B cell (primary cell): ENCODE results near the gene NOL4L. TPM values are rescaled to one million over a fixed set of nuclear protein-coding genes. Genes with fewer than 3 reads are reported as not detected.

Experiments used
- ATAC-seq: fragments of 200-7000 bp; cut with Tn5 transposase; one replicate; pipeline ENCODE4 v1.10.0; 2021; ENCODE audit warnings: low read depth, mild to moderate bottlenecking, moderate number of reproducible peaks, moderate library complexity
- CTCF ChIA-PET: fragments of 350-600 bp; sonication (Branson Sonifier 250); formaldehyde crosslinking; loops from one replicate; lab custom pipeline; 2021; ENCODE audit warnings: antibody characterized with exemption, inconsistent platforms; lab: Charles Lee
- POLR2A ChIA-PET: fragments of 350-600 bp; sonication (Branson Sonifier 250); formaldehyde crosslinking; loops from one replicate; lab custom pipeline; 2021; ENCODE audit warnings: antibody characterized with exemption; lab: Charles Lee
- DNase-seq: peaks from one replicate; pipeline ENCODE4 v3.0.0; 2013
- H2AFZ ChIP-seq: 2 replicates; pipeline ENCODE4 v1.6.1; 2012; ENCODE audit warnings: mild to moderate bottlenecking, low read depth, low read length; ENCODE audit not compliant: insufficient read depth, poor library complexity, severe bottlenecking
- H3K27ac ChIP-seq, 2 donors: 1 replicate in 1 of 2; 2 replicates in 1 of 2; pipeline ENCODE4 v1.5.1; 2012 to 2013; ENCODE audit warnings: low read length in 2 of 2, mild to moderate bottlenecking in 2 of 2, moderate library complexity in 1 of 2
- H3K27me3 ChIP-seq, 4 experiments: fragments of 200-600 bp in 1 of 4; sonication (generic) in 1 of 4; replicated peaks in 1 of 4; 1 replicate in 2 of 4; 2 replicates in 2 of 4; pipeline versions ENCODE4 v1.6.1 to v1.7.0; 2013 to 2016; ENCODE audit warnings: low read length in 3 of 4, mild to moderate bottlenecking in 2 of 4, mixed read lengths in 1 of 4, moderate library complexity in 1 of 4; ENCODE audit not compliant: insufficient read depth in 4 of 4, control insufficient read depth in 3 of 4; ENCODE audit errors: control extremely low read depth in 1 of 4
- H3K36me3 ChIP-seq, 2 experiments: replicated peaks in 1 of 2; 1 replicate in 1 of 2; 2 replicates in 1 of 2; pipeline versions ENCODE4 v1.6.1 to v1.7.1; 2013; ENCODE audit warnings: low read length in 1 of 2; ENCODE audit not compliant: insufficient read depth in 2 of 2, control insufficient read depth in 1 of 2; ENCODE audit errors: control extremely low read depth in 1 of 2, extremely low read depth in 1 of 2
- H3K4me1 ChIP-seq, 2 donors: fragments of 200-600 bp in 1 of 2; sonication (generic) in 1 of 2; 1 replicate in 1 of 2; 2 replicates in 1 of 2; pipeline versions ENCODE4 v1.5.1 to v1.6.1; 2013 to 2017; ENCODE audit warnings: low read length in 2 of 2; ENCODE audit not compliant: control insufficient read depth in 2 of 2, insufficient read depth in 2 of 2
- H3K4me2 ChIP-seq: replicated peaks from 2 replicates; pipeline ENCODE3; 2012; ENCODE audit warnings: mild to moderate bottlenecking, low read depth, low read length; ENCODE audit not compliant: poor library complexity, severe bottlenecking
- H3K4me3 ChIP-seq, 5 experiments: fragments of 200-600 bp in 1 of 5; sonication (generic) in 1 of 5; 1 replicate in 3 of 5; 2 replicates in 2 of 5; pipeline versions ENCODE4 v1.5.1 to v1.7.0; 2011 to 2016; ENCODE audit warnings: low read length in 4 of 5, mild to moderate bottlenecking in 4 of 5, low read depth in 2 of 5, control low read depth in 1 of 5, moderate library complexity in 1 of 5; ENCODE audit not compliant: insufficient read depth in 1 of 5; ENCODE audit errors: control extremely low read depth in 1 of 5, extremely low read depth in 1 of 5
- H3K79me2 ChIP-seq: fragments of 200-600 bp; sonication (generic); one replicate; pipeline ENCODE4 v1.6.0; 2016; ENCODE audit warnings: low read length; ENCODE audit not compliant: control insufficient read depth, insufficient read depth
- H3K9ac ChIP-seq: fragments of 200-600 bp; sonication (generic); 2 replicates; pipeline ENCODE4 v1.6.1; 2017; ENCODE audit warnings: mild to moderate bottlenecking, low read length, moderate library complexity
- H3K9me3 ChIP-seq, 3 donors: one replicate each; pipeline versions ENCODE4 v1.6.1 to v1.7.1; 2013; ENCODE audit warnings: low read length in 2 of 3; ENCODE audit not compliant: control insufficient read depth in 2 of 3, insufficient read depth in 1 of 3; ENCODE audit errors: control extremely low read depth in 1 of 3
- H4K20me1 ChIP-seq: 2 replicates; pipeline ENCODE4 v1.6.0; 2012; ENCODE audit warnings: mild to moderate bottlenecking, low read length; ENCODE audit not compliant: insufficient read depth, control insufficient read depth, poor library complexity, severe bottlenecking
- H3K27ac Mint-ChIP-seq: one replicate; pipeline ENCODE4 v1.8.0; 2021; ENCODE audit warnings: mixed read lengths
- H3K27me3 Mint-ChIP-seq: one replicate; pipeline ENCODE4 v1.8.0; 2021; ENCODE audit warnings: mixed read lengths
- H3K4me1 Mint-ChIP-seq: one replicate; pipeline ENCODE4 v1.8.0; 2021; ENCODE audit warnings: mixed read lengths
- H3K4me3 Mint-ChIP-seq: one replicate; pipeline ENCODE4 v1.8.0; 2021; ENCODE audit warnings: mixed read lengths
- H3K9me3 Mint-ChIP-seq: one replicate; pipeline ENCODE4 v1.8.0; 2022; ENCODE audit warnings: mixed read lengths; ENCODE audit not compliant: insufficient read depth
- CTCF ChIP-seq: fragments of 200-600 bp; IDR thresholded peaks from one replicate; pipeline ENCODE4 v1.8.0; 2022; ENCODE audit warnings: antibody characterized with exemption, mild to moderate bottlenecking
- EZH2 ChIP-seq: IDR thresholded peaks from 2 replicates; pipeline ENCODE4 v1.6.1; 2012; ENCODE audit warnings: borderline replicate concordance, low read depth, mild to moderate bottlenecking, moderate library complexity, low read length; ENCODE audit not compliant: insufficient read depth, poor library complexity, severe bottlenecking
- WGBS: methylation state at CpG from one replicate; pipeline ENCODE4 v1.1.5; 2013; ENCODE audit warnings: missing lambda C conversion rate; ENCODE audit not compliant: insufficient coverage; 5-methylcytosine and 5-hydroxymethylcytosine counted together
- intact Hi-C: fragments of 100-400 bp; cut with micrococcal nuclease; formaldehyde crosslinking; loops from one replicate; pipeline ENCODE4 v1.10.0; 2022
- polyA plus RNA-seq: library from polyadenylated mRNA; depleted of rRNA; stranded (reverse); fragments of >200 nt; gene quantifications from 2 replicates; pipeline ENCODE4 v1.2.3, GENCODE V29; 2012
- total RNA-seq, 2 donors: library from RNA; stranded (reverse); fragments of 120-200 nt in 1 of 2; gene quantifications; 1 replicate in 1 of 2; 2 replicates in 1 of 2; pipeline versions ENCODE4 v1.2.3 to v1.2.4, GENCODE V29; 2013 to 2022

Gene NOL4L
- total and polyA plus RNA-seq, 2 donors (not counting 1 experiment from before 2014, with no cell fraction given), result 6.5 to 7.9 TPM

GRCh38 chr20:32479012-32479411 lies 106.1 kb downstream of the NOL4L start:
- WGBS, result 100% methylated on average over 4 of the region's 5 CpGs
- POLR2A ChIA-PET, result interaction anchor here (0.8 kb wide), 1 partner anchor 117 kb away, joined by 7 read pairs; no protein-coding TSS in a partner anchor

GRCh38 chr20:32478576-32478975 lies 106.6 kb downstream of the NOL4L start:
- Mint-ChIP-seq H3K27ac (no peak overlapping the region), H3K9me3 (no peaks in the 10 kb centered on the region), H3K4me1 (peaks cover 24% of the 10 kb centered on the region), H3K27me3 (no peaks in the 10 kb centered on the region), H3K4me3 (no peak overlapping the region)
- Histone ChIP-seq H3K9me3 (no peaks in the 10 kb centered on the region), H3K4me2 (no peak overlapping the region), H3K9ac (no peak overlapping the region), H3K79me2 (peaks cover 5% of the 10 kb centered on the region), H3K4me3 (no peak overlapping the region), H3K36me3 (no peaks in the 10 kb centered on the region), H4K20me1 (no peaks in the 10 kb centered on the region), H3K4me1 (peaks cover 26 to 37% of the 10 kb centered on the region in 2 donors), H3K27me3 (peaks cover 0 to 13% (median 2%) of the 10 kb centered on the region in 4 experiments), H3K27ac (no peak overlapping the region), H2AFZ (no peak overlapping the region)
- POLR2A ChIA-PET, result interaction anchor here (0.8 kb wide), 1 partner anchor 117 kb away, joined by 7 read pairs; no protein-coding TSS in a partner anchor
- CTCF ChIA-PET, result no interaction called here
- intact Hi-C loops, result no loop called here
- no peak for ATAC-seq
- DNase-seq, result no peak
- TF ChIP-seq CTCF, result no peak
- no peak for TF ChIP-seq EZH2
- 89% methylated on average over 6 of the region's 7 CpGs for WGBS

More at GRCh38 chr20:32479012-32479411, 106.1 kb downstream of the NOL4L start:
- no peak overlapping the region for H3K27ac Mint-ChIP-seq
- Histone ChIP-seq H3K27me3 (peaks cover 0 to 17% (median 2%) of the 10 kb centered on the region in 4 experiments), H3K4me1 (peaks cover 26 to 40% of the 10 kb centered on the region in 2 donors), H3K27ac (no peak overlapping the region), H3K79me2 (peaks cover 5% of the 10 kb centered on the region), H3K36me3 (no peaks in the 10 kb centered on the region), H3K4me2 (no peak overlapping the region), H2AFZ (no peak overlapping the region), H3K9me3 (no peaks in the 10 kb centered on the region), H4K20me1 (no peaks in the 10 kb centered on the region), H3K4me3 (no peak overlapping the region), H3K9ac (no peak overlapping the region)
- ATAC-seq (no peak), DNase-seq (no peak)
- H3K4me1 Mint-ChIP-seq, result peaks cover 24% of the 10 kb centered on the region
- TF ChIP-seq CTCF, result no peak
- TF ChIP-seq EZH2, result no peak
- intact Hi-C loops, result no loop called here
- no peaks in the 10 kb centered on the region for H3K27me3 Mint-ChIP-seq
- CTCF ChIA-PET, result no interaction called here
- no peak overlapping the region for H3K4me3 Mint-ChIP-seq
- no peaks in the 10 kb centered on the region for H3K9me3 Mint-ChIP-seq
